ENCODE measurements around the gene ACKR4.
A peak's percentile ranks its signal among the peaks of the same experiment; 100 is the strongest.
"Not testable (repeated sequence)": the region's sequence is repeated elsewhere in the genome, so short reads cannot be mapped to it uniquely, and the experiment has no call there.

The ACKR4 gene

DNA sequence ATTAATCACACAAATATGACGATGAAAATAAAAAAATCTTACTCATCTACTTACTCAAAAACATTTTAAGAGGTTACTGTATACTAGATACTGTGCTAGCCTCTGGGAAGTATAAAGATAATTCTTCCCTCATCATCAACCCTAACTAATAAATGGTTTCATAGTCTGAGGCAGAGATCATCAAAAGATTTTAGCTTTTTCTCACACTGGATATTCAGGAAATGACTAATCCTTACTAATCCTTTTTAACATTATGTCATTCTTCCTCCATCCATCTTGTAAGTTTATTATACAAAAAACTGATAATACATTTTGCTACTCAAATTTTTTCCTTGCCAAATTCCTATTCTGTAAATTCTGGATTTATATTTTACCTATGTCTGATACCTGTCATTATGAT is 32.9 kb downstream of the ACKR4 start:
- TF ChIP-seq, protein P1, sequence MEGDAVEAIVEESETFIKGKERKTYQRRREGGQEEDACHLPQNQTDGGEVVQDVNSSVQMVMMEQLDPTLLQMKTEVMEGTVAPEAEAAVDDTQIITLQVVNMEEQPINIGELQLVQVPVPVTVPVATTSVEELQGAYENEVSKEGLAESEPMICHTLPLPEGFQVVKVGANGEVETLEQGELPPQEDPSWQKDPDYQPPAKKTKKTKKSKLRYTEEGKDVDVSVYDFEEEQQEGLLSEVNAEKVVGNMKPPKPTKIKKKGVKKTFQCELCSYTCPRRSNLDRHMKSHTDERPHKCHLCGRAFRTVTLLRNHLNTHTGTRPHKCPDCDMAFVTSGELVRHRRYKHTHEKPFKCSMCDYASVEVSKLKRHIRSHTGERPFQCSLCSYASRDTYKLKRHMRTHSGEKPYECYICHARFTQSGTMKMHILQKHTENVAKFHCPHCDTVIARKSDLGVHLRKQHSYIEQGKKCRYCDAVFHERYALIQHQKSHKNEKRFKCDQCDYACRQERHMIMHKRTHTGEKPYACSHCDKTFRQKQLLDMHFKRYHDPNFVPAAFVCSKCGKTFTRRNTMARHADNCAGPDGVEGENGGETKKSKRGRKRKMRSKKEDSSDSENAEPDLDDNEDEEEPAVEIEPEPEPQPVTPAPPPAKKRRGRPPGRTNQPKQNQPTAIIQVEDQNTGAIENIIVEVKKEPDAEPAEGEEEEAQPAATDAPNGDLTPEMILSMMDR (conservative IDR thresholded peaks at IDR 0.05; ENCODE audit: low read depth), result no peak
- ChIA-PET CTCF (interaction anchor here (0.6 kb wide), 1 partner anchor 710 kb away, joined by 3 read pairs; no protein-coding TSS in a partner anchor), POLR2A (ENCODE audit: low non-redundant PET) (no interaction called here)
- no peak overlapping the region for H3K27ac ChIP-seq
- DNase-seq (ENCODE audit: low spot score), result peak; percentile 61

DNA sequence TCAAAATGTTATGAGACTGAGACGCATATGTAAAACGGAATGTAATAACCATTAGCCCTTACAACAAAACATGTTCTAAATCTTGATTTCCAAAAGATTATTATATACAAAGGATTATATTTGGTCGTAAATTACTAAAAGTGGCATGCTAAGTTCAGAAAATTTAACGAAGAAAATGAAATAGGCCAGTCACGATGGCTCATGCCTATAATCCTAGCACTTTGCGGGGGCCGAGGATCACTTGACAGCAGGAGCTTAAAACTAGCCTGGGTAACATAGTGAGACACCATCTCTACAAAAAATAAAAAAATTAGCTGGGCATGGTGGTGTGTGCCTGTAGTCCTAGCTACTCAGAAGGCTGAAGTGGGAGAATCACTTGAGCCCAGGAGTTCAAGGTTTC is 33.5 kb downstream of the ACKR4 start:
- TF ChIP-seq, protein P1 (conservative IDR thresholded peaks at IDR 0.05; ENCODE audit: low read depth), result no peak
- DNase-seq (ENCODE audit: low spot score), result no peak
- POLR2A ChIA-PET (ENCODE audit: low non-redundant PET), result no interaction called here
- no peak overlapping the region for H3K27ac ChIP-seq
- CTCF ChIA-PET, result interaction anchor here (0.8 kb wide), 1 partner anchor 12 kb away, joined by 3 read pairs; no protein-coding TSS in a partner anchor

DNA sequence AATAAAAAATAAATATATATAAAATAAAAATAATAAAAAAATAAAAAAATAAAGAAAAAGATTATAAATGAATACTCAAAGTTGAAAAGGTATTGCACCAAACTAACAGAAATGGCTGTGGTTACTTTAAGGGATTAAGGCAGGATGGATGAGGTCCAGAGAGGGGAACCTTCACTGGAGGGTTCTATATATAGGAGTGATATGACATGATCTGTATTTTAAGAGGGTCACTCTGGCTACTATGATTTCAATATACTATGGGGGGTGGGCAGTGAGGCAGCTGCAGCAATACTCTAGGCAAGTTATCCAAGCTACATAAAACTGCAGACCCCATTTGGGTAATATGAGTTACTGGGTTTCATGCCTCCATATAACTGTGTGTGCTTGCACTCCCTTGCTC is 38.0 kb downstream of the ACKR4 start:
- POLR2A ChIA-PET (ENCODE audit: low non-redundant PET), result no interaction called here
- H3K27ac ChIP-seq, result no peak overlapping the region
- TF ChIP-seq, protein P1 (conservative IDR thresholded peaks at IDR 0.05; ENCODE audit: low read depth), result no peak
- no peak for DNase-seq (ENCODE audit: low spot score)
- CTCF ChIA-PET, result interaction anchor here (0.6 kb wide), 1 partner anchor 217 kb away, joined by 4 read pairs; no protein-coding TSS in a partner anchor

DNA sequence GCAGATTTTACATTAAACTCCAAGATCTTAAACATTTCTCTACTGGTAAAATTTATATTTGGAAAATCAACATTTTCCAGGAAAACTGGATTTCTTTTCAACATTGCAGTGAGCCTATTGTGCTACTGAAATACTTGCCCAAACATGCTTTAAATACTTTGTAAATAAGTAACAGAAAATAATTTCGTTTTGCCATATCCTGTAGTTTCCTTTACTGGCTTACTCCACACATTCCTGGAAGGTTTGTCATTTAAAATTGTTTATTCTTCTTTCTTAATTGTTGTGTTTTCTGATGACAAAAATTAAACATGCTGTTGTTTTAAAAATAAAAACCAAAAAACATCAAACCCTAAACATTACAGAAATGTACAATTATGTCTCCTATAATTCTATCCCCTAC is 40.5 kb downstream of the ACKR4 start:
- no peak overlapping the region for H3K27ac ChIP-seq
- ChIA-PET CTCF (no interaction called here), POLR2A (ENCODE audit: low non-redundant PET) (no interaction called here)
- peak; percentile 68 for DNase-seq (ENCODE audit: low spot score)
- TF ChIP-seq, protein P1 (conservative IDR thresholded peaks at IDR 0.05; ENCODE audit: low read depth), result no peak

DNA sequence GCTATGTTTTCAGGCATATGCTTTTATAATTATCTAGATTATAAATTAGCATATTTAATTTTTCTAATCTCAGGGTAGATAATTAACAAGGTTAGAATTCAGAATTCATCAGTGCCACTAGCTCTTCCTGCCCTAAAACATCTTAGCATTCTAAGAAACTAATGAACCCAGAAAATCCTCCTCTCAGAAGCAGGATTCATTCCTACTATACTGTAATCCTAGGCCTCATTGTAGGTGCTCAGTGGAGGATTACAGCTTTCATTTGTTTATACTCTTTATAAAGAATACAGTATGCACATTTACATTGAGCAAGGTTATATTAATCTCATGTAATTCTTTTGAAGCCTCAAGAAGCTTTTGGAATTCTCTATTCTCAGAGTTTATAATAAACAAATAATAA is 41.6 kb downstream of the ACKR4 start:
- H3K27ac ChIP-seq, result no peak overlapping the region
- ChIA-PET POLR2A (ENCODE audit: low non-redundant PET) (no interaction called here), CTCF (interaction anchor here (1.0 to 1.3 kb wide), 2 partner anchors 102 to 103 kb away, joined by 4 to 5 read pairs; no protein-coding TSS in a partner anchor)
- TF ChIP-seq, protein P1 (conservative IDR thresholded peaks at IDR 0.05; ENCODE audit: low read depth), result no peak
- DNase-seq (ENCODE audit: low spot score), result no peak

DNA sequence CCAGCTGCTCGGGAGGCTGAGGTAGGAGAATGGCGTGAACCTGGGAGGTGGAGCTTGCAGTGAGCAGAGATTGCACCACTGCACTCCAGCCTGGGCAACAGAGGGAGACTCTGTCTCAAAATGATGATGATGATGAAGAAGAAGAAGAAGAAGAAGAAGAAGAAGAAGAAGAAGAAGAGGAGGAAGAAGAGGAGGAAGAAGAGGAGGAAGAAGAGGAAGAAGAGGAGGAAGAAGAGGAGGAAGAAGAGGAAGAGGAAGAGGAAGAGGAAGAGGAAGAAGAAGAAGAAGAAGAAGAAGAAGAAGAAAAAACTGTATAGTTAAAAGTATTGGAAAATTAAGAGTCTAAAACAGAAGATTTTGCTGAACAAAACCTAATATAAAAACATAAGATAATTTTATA is 44.4 kb downstream of the ACKR4 start:
- POLR2A ChIA-PET (ENCODE audit: low non-redundant PET); H3K27ac ChIP-seq; DNase-seq (ENCODE audit: low spot score): not testable (repeated sequence)
- CTCF ChIA-PET, result interaction anchor here (0.6 to 2.2 kb wide), 5 partner anchors 12 to 107 kb away, joined by 3 to 28 read pairs (median 4); no protein-coding TSS in a partner anchor

DNA sequence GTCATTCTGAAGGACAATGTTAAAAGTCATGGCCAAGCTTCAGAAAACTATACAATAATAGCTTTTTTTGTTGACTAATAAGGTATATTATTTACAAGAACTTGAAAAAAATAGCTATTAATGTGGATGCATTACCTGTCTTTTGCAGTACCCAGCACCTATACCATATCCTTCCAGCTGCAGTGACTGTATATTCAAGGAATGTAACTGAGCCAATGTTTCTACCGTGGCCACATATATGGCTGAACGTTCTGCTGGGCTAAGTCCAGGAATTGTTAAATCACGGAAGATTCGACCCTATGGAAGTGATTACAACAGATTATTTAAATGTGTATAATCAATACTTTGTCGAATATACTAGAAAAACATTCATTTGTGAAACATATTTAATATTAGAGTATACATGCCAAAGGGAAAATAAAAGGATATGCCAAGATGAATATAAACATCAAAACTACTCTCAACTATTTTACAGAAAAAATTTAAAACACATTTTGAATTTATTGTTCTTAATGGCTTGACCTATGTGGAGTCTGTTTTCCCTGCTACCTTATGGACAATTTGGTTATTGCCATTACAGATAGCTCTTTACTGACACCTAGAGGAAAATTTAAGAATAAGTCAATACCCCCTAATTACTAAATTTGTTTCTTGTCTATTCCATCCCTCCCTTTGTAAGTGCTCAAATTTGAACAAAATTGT is 44.9 kb downstream of the ACKR4 start:
- H3K27ac ChIP-seq, result no peak overlapping the region
- ChIA-PET CTCF (interaction anchor here (0.6 to 2.2 kb wide), 11 partner anchors 11 to 150 kb away, joined by 3 to 28 read pairs (median 3); no protein-coding TSS in a partner anchor), POLR2A (ENCODE audit: low non-redundant PET) (no interaction called here)
- TF ChIP-seq, protein P1 (conservative IDR thresholded peaks at IDR 0.05; ENCODE audit: low read depth), result peak; percentile 82
- DNase-seq (ENCODE audit: low spot score), result peak; percentile 69
